K562 (cell line): ENCODE results near the gene KRT82. TPM values are rescaled to one million over a fixed set of nuclear protein-coding genes. Genes with fewer than 3 reads are reported as not detected.
A peak's percentile ranks its signal among the peaks of the same experiment; 100 is the strongest.

Source experiments
- ATAC-seq: fragments of 200-7000 bp; cut with Tn5 transposase; 3 replicates; pipeline ENCODE4 v1.9.1; 2020; ENCODE audit warnings: moderate library complexity
- BruUV-seq: library from RNA; stranded (reverse); fragments of 400-500 nt; replicated peaks from 2 replicates; lab custom pipeline; 2021; lab: Mats Ljungman, UMichigan
- CTCF ChIA-PET: fragments of 300-600 bp; formaldehyde crosslinking; extraction: SDS; loops from one replicate; lab custom pipeline; 2021; ENCODE audit warnings: low intra/inter-chr PET ratio; lab: Yijun Ruan, JAX
- POLR2A ChIA-PET: fragments of 300-600, 350-650 bp; sonication (Branson Sonifier 250); formaldehyde crosslinking; extraction: SDS; loops from one replicate; lab custom pipeline; 2021; ENCODE audit warnings: antibody characterized with exemption, inconsistent platforms; lab: Yijun Ruan, JAX
- DNase-seq, 4 experiments: peaks; one replicate each; pipeline versions ENCODE4 v3.0.0 to v3.0.0-alpha.2; 2011 to 2018; ENCODE audit warnings: low spot score in 3 of 4, mixed read lengths in 3 of 4; ENCODE audit errors: extremely low read depth in 1 of 4
- FAIRE-seq: peaks from 2 replicates; lab custom pipeline; 2011; peaks lifted over from hg19 to GRCh38; lab: Jason Lieb, UNC
- H2AFZ ChIP-seq: 2 replicates; pipeline ENCODE4 v1.6.0; 2011; ENCODE audit warnings: low read depth, low read length, control low read depth, inconsistent platforms
- H3K27ac ChIP-seq: fragments of 200-600 bp; 3 replicates; pipeline ENCODE4 v1.8.0; 2011; ENCODE audit warnings: low read depth, mild to moderate bottlenecking, control low read depth, inconsistent platforms, low read length, moderate library complexity, mixed read lengths; ENCODE audit errors: extremely low read depth
- H3K27me3 ChIP-seq, 2 experiments: fragments of 300-600 bp in 1 of 2; 2 replicates in 1 of 2; 3 replicates in 1 of 2; pipeline versions ENCODE4 v1.6.0 to v1.8.0; 2011; ENCODE audit warnings: inconsistent platforms in 2 of 2, low read length in 2 of 2, mild to moderate bottlenecking in 1 of 2, mixed read lengths in 1 of 2, moderate library complexity in 1 of 2; ENCODE audit not compliant: control insufficient read depth in 2 of 2, insufficient read depth in 2 of 2
- H3K36me3 ChIP-seq: fragments of 300-600 bp; 3 replicates; pipeline ENCODE4 v1.8.0; 2011; ENCODE audit warnings: mild to moderate bottlenecking, low read length, inconsistent platforms; ENCODE audit not compliant: control insufficient read depth, insufficient read depth
- H3K4me1 ChIP-seq, 2 experiments: fragments of 200-600 bp in 1 of 2; replicated peaks in 1 of 2; 2 replicates in 1 of 2; 3 replicates in 1 of 2; pipeline versions ENCODE4 v1.5.1 to v1.8.0; 2011; ENCODE audit warnings: inconsistent platforms in 2 of 2, low read length in 2 of 2, mild to moderate bottlenecking in 1 of 2, mixed read lengths in 1 of 2, moderate library complexity in 1 of 2; ENCODE audit not compliant: control insufficient read depth in 2 of 2, insufficient read depth in 2 of 2
- H3K4me2 ChIP-seq: 2 replicates; pipeline ENCODE4 v1.6.1; 2011; ENCODE audit warnings: low read length, control low read depth, inconsistent platforms, mixed read lengths; ENCODE audit not compliant: insufficient read depth
- H3K4me3 ChIP-seq: fragments of 200-600 bp; sonication (generic), shearing (Covaris generic); 2 replicates; pipeline ENCODE4 v1.5.1; 2016; ENCODE audit warnings: control low read depth, inconsistent platforms
- H3K79me2 ChIP-seq: fragments of 200-600 bp; 3 replicates; pipeline ENCODE4 v1.8.0; 2011; ENCODE audit warnings: low read length, inconsistent platforms; ENCODE audit not compliant: control insufficient read depth, insufficient read depth
- H3K9ac ChIP-seq, 2 experiments: 2 replicates each; pipeline versions ENCODE4 v1.6.0 to v1.6.1; 2011; ENCODE audit warnings: low read depth in 2 of 2, low read length in 2 of 2, control low read depth in 1 of 2, inconsistent platforms in 1 of 2, mild to moderate bottlenecking in 1 of 2, mixed read lengths in 1 of 2; ENCODE audit not compliant: insufficient read depth in 1 of 2
- H3K9me1 ChIP-seq: one replicate; pipeline ENCODE4 v1.6.0; 2011; ENCODE audit warnings: inconsistent platforms, mild to moderate bottlenecking, low read length, moderate library complexity; ENCODE audit not compliant: control insufficient read depth, insufficient read depth
- H3K9me3 ChIP-seq: replicated peaks from 2 replicates; pipeline ENCODE4 v1.5.1; 2011; ENCODE audit warnings: low read depth, low read length, inconsistent platforms; ENCODE audit not compliant: control insufficient read depth, insufficient read depth
- H4K20me1 ChIP-seq: replicated peaks from 2 replicates; pipeline ENCODE4 v1.6.1; 2011; ENCODE audit warnings: low read length, inconsistent platforms, mixed read lengths; ENCODE audit not compliant: control insufficient read depth, insufficient read depth
- GATA2 ChIP-seq: sonication (generic); formaldehyde crosslinking; IDR thresholded peaks from 2 replicates; pipeline ENCODE4 v1.4.0; 2020; ENCODE audit warnings: mild to moderate bottlenecking, missing genetic modification reagents
- RBM25 ChIP-seq: fragments of 200-400 bp; formaldehyde crosslinking; IDR thresholded peaks from 2 replicates; pipeline ENCODE4 v1.6.1; 2018; ENCODE audit warnings: low read length, low read depth, moderate library complexity; ENCODE audit not compliant: severe bottlenecking
- WGBS: fragments of 100-300 bp; shearing (Covaris generic); methylation state at CpG from one replicate; pipeline ENCODE4 v1.1.6; 2016; ENCODE audit warnings: low coverage, mixed read lengths; ENCODE audit not compliant: insufficient coverage; ENCODE audit errors: missing lambda C conversion rate; 5-methylcytosine and 5-hydroxymethylcytosine counted together
- in situ Hi-C: fragments of 300-500 bp; cut with MboI; formaldehyde crosslinking; loops from 4 replicates; pipeline ENCODE4 v1.15.0; 2018; ENCODE audit warnings: inconsistent platforms, mixed read lengths
- intact Hi-C: fragments of 100-400 bp; cut with micrococcal nuclease; formaldehyde crosslinking; loops from 2 replicates; pipeline ENCODE4 v1.14.2; 2022
- polyA plus RNA-seq, 8 experiments: library from polyadenylated mRNA; depleted of rRNA in 4 of 8; stranded (reverse) in 5 of 8; unstranded in 3 of 8; fragments of >200 nt; fragmentation: Nextera tagmentation in 2 of 8; fragmentation: Illumina TruSeq in 1 of 8; extraction: Ambion mirVana in 2 of 8; extraction: Trizol in 1 of 8; gene quantifications; 2 replicates each; pipeline versions ENCODE4 v1.2.1 to v1.2.3, GENCODE V29; 2011 to 2014; ENCODE audit warnings: inconsistent platforms in 1 of 8, missing spikeins in 1 of 8
- total RNA-seq, 7 experiments: library from RNA; depleted of rRNA in 6 of 7; stranded (reverse); fragments of >200 nt in 6 of 7; fragmentation: Illumina TruSeq in 2 of 7; extraction: Trizol in 2 of 7; gene quantifications; 2 replicates each; pipeline versions ENCODE4 v1.2.1 to v1.2.3, GENCODE V29; 2011 to 2021; ENCODE audit warnings: low replicate concordance in 1 of 7
- TF ChIP-seq, protein P1 (sequence below): fragments of 250-450 bp; sonication (Bioruptor Pico); IDR thresholded peaks from 2 replicates; pipeline ENCODE4 v1.5.1; 2021; ENCODE audit warnings: mild to moderate bottlenecking

The KRT82 gene
- total and polyA plus RNA-seq, 9 of the 15 experiments (the other 6 are each of a cell fraction or from before 2014, with no cell fraction given): not detected

DNA sequence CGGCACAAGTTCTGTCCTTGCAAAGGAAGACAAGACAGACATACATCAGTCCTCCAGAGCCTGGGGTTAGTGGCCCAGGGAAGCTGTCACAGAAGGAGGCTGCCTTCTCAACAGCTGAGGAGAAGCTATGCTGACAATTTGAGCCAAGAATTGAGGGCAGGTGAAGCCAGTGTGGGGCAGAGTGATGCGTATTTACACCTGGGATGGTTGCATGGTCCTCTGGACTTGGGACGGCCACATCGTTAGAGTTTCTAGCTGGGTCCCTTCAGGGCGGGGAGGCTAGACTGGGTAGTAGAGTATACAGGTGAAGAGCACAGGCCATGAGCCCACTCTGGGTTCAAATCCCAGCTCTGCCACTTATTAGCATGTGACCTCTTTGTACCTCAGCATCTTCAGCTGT, 55.3 kb downstream of the KRT82 start:
- Histone ChIP-seq H3K9me3 (no peaks in the 10 kb centered on the region), H3K4me3 (no peak overlapping the region), H3K79me2 (no peaks in the 10 kb centered on the region), H2AFZ (no peak overlapping the region), H3K27me3 (peaks cover 11 to 47% of the 10 kb centered on the region in 2 experiments; a peak in 3 of 5 replicates), H3K4me1 (no peaks in the 10 kb centered on the region), H3K27ac (no peak overlapping the region), H3K9me1 (peaks cover 3% of the 10 kb centered on the region)
- ChIA-PET POLR2A (no interaction called here), CTCF (no interaction called here)
- in situ Hi-C loops: no loop called here
- 2% methylated on average over 5 of the region's 5 CpGs for WGBS
- no TSS peak for BruUV-seq
- intact Hi-C loops: no loop called here
- FAIRE-seq: no peak
- no peak for TF ChIP-seq GATA2 (CRISPR knock-in tag)
- TF ChIP-seq, all 486 proteins: peak for 0
- Histone ChIP-seq H3K36me3 (no peaks in the 10 kb centered on the region), H3K4me2 (no peak overlapping the region), H4K20me1 (no peaks in the 10 kb centered on the region), H3K9ac (no peak overlapping the region)
- no peak for DNase-seq
- no peak for ATAC-seq

DNA sequence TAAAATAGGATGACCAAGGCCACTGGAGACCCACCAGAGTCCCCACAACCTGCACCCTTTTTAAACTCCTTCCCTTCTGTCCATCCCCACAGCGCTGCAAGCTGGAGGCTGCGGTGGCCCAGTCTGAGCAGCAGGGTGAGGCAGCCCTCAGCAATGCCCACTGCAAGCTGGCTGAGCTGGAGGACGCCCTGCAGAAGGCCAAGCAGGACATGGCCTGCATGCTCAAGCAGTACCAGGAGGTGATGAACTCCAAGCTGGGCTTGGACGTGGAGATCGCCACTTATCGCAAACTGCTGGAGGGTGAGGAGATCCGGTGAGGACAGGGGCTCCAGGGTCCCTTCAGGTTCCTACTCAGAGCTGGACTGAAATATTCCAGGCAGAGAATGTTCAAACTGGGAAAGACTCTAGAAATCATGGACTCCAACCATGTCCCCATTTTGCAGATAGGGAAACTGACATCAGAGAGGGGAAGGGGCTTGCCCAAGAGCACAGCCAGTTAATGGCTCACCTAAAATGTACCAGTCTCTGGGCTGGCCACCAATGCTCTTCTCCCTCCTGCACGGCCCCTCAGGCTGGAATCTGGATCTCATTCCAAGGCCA, 56.0 kb downstream of the KRT82 start:
- no TSS peak for BruUV-seq
- H2AFZ ChIP-seq: no peak overlapping the region
- intact Hi-C loops (no loop called here), in situ Hi-C loops (no loop called here)
- no peaks in the 10 kb centered on the region for H3K9me3 ChIP-seq
- ChIA-PET POLR2A (no interaction called here), CTCF (no interaction called here)
- peaks cover 12 to 45% of the 10 kb centered on the region in 2 experiments; a peak in 3 of 5 replicates for H3K27me3 ChIP-seq
- peaks cover 3% of the 10 kb centered on the region for H3K9me1 ChIP-seq
- no peak overlapping the region for H3K4me3 ChIP-seq
- WGBS: 2% methylated on average over 7 of the region's 8 CpGs
- no peaks in the 10 kb centered on the region for H4K20me1 ChIP-seq
- H3K4me2 ChIP-seq: no peak overlapping the region
- H3K27ac ChIP-seq: no peak overlapping the region
- no peaks in the 10 kb centered on the region for H3K36me3 ChIP-seq
- no peak for DNase-seq
- no peak for ATAC-seq
- no peaks in the 10 kb centered on the region for H3K4me1 ChIP-seq
- no peak for FAIRE-seq
- H3K79me2 ChIP-seq: no peaks in the 10 kb centered on the region
- H3K9ac ChIP-seq: no peak overlapping the region
- TF ChIP-seq, protein P1, sequence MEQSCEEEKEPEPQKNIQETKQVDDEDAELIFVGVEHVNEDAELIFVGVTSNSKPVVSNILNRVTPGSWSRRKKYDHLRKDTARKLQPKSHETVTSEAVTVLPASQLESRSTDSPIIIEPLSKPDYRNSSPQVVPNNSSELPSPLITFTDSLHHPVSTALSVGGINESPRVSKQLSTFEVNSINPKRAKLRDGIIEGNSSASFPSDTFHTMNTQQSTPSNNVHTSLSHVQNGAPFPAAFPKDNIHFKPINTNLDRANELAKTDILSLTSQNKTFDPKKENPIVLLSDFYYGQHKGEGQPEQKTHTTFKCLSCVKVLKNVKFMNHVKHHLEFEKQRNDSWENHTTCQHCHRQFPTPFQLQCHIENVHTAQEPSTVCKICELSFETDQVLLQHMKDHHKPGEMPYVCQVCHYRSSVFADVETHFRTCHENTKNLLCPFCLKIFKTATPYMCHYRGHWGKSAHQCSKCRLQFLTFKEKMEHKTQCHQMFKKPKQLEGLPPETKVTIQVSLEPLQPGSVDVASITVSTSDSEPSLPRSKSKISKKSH (CRISPR knock-in tag): no peak
- peak; percentile 43 for TF ChIP-seq RBM25
